ENCODE results near the gene CHMP5.

CHMP5 gene

GRCh38 chr9:33264473-33265177 is at the start of gene CHMP5, which contains the start of gene BAG1:
Gene CHMP5 (plus strand): TSS chr9:33265049. CDS start chr9:33265079, 30 bp downstream.
Gene BAG1 (minus strand): TSS chr9:33264708.
- DNase-seq (ENCODE audit: low read depth in 2 of 2): peak; percentile 99 to 100

- DNase-seq (ENCODE audit: low read depth in 2 of 2): no peak
Observed at GRCh38 chr9:33220681-33221567, 43.9 kb upstream of the CHMP5 start.

GRCh38 chr9:33221568-33221884 is 43.3 kb upstream of the CHMP5 start:
- no peak for DNase-seq (ENCODE audit: low read depth in 2 of 2)

- DNase-seq (ENCODE audit: low read depth in 2 of 2): no peak
Observed at GRCh38 chr9:33222031-33222430, 42.8 kb upstream of the CHMP5 start.

- no peak for DNase-seq (ENCODE audit: low read depth in 2 of 2)
Observed at GRCh38 chr9:33223696-33224095, 41.2 kb upstream of the CHMP5 start.

- DNase-seq (ENCODE audit: low read depth in 2 of 2): peak; percentile 39 to 48
Observed at GRCh38 chr9:33225319-33226147, 39.3 kb upstream of the CHMP5 start.

- DNase-seq (ENCODE audit: low read depth in 2 of 2): no peak
Observed at GRCh38 chr9:33227008-33227398, 37.8 kb upstream of the CHMP5 start.

GRCh38 chr9:33227741-33228140 is 37.1 kb upstream of the CHMP5 start:
- DNase-seq (ENCODE audit: low read depth in 2 of 2): no peak

GRCh38 chr9:33228606-33229005 is 36.2 kb upstream of the CHMP5 start:
- DNase-seq (ENCODE audit: low read depth in 2 of 2): no peak

- DNase-seq (ENCODE audit: low read depth in 2 of 2): no peak
Observed at GRCh38 chr9:33229359-33230114, 35.3 kb upstream of the CHMP5 start.

GRCh38 chr9:33230756-33231622 is 33.9 kb upstream of the CHMP5 start:
- no peak for DNase-seq (ENCODE audit: low read depth in 2 of 2)

- DNase-seq (ENCODE audit: low read depth in 2 of 2): no peak
Observed at GRCh38 chr9:33231623-33231942, 33.3 kb upstream of the CHMP5 start.

- no peak for DNase-seq (ENCODE audit: low read depth in 2 of 2)
Observed at GRCh38 chr9:33232815-33233214, 32.0 kb upstream of the CHMP5 start.

- DNase-seq (ENCODE audit: low read depth in 2 of 2): no peak
Observed at GRCh38 chr9:33233626-33234342, 31.1 kb upstream of the CHMP5 start.

- DNase-seq (ENCODE audit: low read depth in 2 of 2): no peak
Observed at GRCh38 chr9:33234511-33235467, 30.1 kb upstream of the CHMP5 start.

GRCh38 chr9:33236571-33236970 is 28.3 kb upstream of the CHMP5 start:
- DNase-seq (ENCODE audit: low read depth in 2 of 2): no peak

- DNase-seq (ENCODE audit: low read depth in 2 of 2): no peak
Observed at GRCh38 chr9:33239921-33240320, 24.9 kb upstream of the CHMP5 start, which contains the start of gene SPINK4. Gene SPINK4 (plus strand): TSS chr9:33240167. CDS start chr9:33240209, 42 bp downstream.

- DNase-seq (ENCODE audit: low read depth in 2 of 2): no peak
Observed at GRCh38 chr9:33241298-33241697, 23.6 kb upstream of the CHMP5 start.
